OCI-LY1 (cell line): ENCODE results near the gene ROBO1.

ENCODE experiments used
- CTCF ChIP-seq: fragments of 200-600 bp; sonication (generic), shearing (Covaris generic); IDR thresholded peaks from 2 replicates; pipeline ENCODE4 v1.5.1; 2017; ENCODE audit warnings: mild to moderate bottlenecking, antibody characterized with exemption, low read length, moderate library complexity, mixed read lengths
- EZH2 ChIP-seq: fragments of 200-600 bp; sonication (generic), shearing (Covaris generic); IDR thresholded peaks from 2 replicates; pipeline ENCODE4 v1.8.0; 2017; ENCODE audit warnings: borderline replicate concordance, mixed run types, mild to moderate bottlenecking, antibody characterized with exemption, low read length, moderate library complexity, mixed read lengths

- no peak for TF ChIP-seq CTCF
- TF ChIP-seq EZH2: no peak
Observed at GRCh38 chr3:79378064-79378463, 389.7 kb downstream of the ROBO1 start.
